Type B pancreatic cell (in vitro differentiated cells): Measurements from ENCODE around the gene FHAD1. TPM values are rescaled to one million over a fixed set of nuclear protein-coding genes. Genes with fewer than 3 reads are reported as not detected.
"Not testable (repeated sequence)": the region's sequence is repeated elsewhere in the genome, so short reads cannot be mapped to it uniquely, and the experiment has no call there.

ENCODE experiments used
- DNase-seq: peaks from one replicate; pipeline ENCODE4 v3.0.0; 2021; ENCODE audit warnings: mixed read lengths; ENCODE audit not compliant: unreplicated experiment; ENCODE audit errors: extremely low spot score
- H3K27ac Mint-ChIP-seq: 2 replicates; pipeline ENCODE4 v1.8.0; 2021; ENCODE audit warnings: mild to moderate bottlenecking, mixed read lengths
- H3K27me3 Mint-ChIP-seq: 2 replicates; pipeline ENCODE4 v1.8.0; 2021; ENCODE audit warnings: mixed read lengths
- H3K36me3 Mint-ChIP-seq: 2 replicates; pipeline ENCODE4 v1.8.0; 2021; ENCODE audit warnings: mixed read lengths
- H3K4me1 Mint-ChIP-seq: one replicate; pipeline ENCODE4 v1.8.0; 2021; ENCODE audit warnings: mixed read lengths; ENCODE audit not compliant: unreplicated experiment
- H3K4me3 Mint-ChIP-seq: 2 replicates; pipeline ENCODE4 v1.8.0; 2021; ENCODE audit warnings: mild to moderate bottlenecking, mixed read lengths
- H3K9me3 Mint-ChIP-seq: 2 replicates; pipeline ENCODE4 v1.8.0; 2021; ENCODE audit warnings: mixed read lengths
- CTCF ChIP-seq: fragments of 200-600 bp; sonication (generic); conservative IDR thresholded peaks from 2 replicates; pipeline ENCODE4 v1.5.0; 2021; ENCODE audit warnings: antibody characterized with exemption, mild to moderate bottlenecking
- total RNA-seq: library from RNA; stranded (reverse); gene quantifications from 2 replicates; pipeline ENCODE4 v1.2.1, GENCODE V29; 2021; ENCODE audit warnings: low replicate concordance

The FHAD1 gene
- total RNA-seq, 1 donor from 2014 or later, result 3.8 TPM

DNA sequence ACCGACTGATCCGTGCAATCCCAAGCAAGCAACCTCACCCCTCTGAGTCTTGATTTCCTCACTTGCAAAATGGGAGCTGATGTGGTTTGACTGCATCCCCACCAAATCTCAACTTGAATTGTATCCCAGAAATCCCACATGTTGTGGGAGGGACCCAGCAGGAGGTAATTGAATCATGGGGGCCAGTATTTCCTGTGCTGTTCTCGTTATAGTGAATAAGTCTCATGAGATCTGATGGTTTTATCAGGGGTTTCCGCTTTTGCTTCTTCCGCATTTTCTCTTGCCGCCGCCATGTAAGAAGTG, 58.4 kb downstream of the FHAD1 start:
- Mint-ChIP-seq H3K4me1 (peaks cover 6% of the 10 kb centered on the region), H3K27ac (no peak overlapping the region)
- no peak for DNase-seq

GRCh38 chr1:15306352-15306751, 59.3 kb downstream of the FHAD1 start:
- H3K27me3 Mint-ChIP-seq, H3K9me3 Mint-ChIP-seq, H3K27ac Mint-ChIP-seq, DNase-seq, H3K4me1 Mint-ChIP-seq, H3K4me3 Mint-ChIP-seq, H3K36me3 Mint-ChIP-seq: not testable (repeated sequence)

More for the DNA sequence above, 58.4 kb downstream of the FHAD1 start:
- TF ChIP-seq CTCF, result no peak
- H3K9me3 Mint-ChIP-seq, result no peaks in the 10 kb centered on the region
- no peaks in the 10 kb centered on the region for H3K36me3 Mint-ChIP-seq
- H3K27me3 Mint-ChIP-seq, result peaks cover 6% of the 10 kb centered on the region
- H3K4me3 Mint-ChIP-seq, result no peak overlapping the region

GRCh38 chr1:15308135-15308534, 61.1 kb downstream of the FHAD1 start:
- Mint-ChIP-seq H3K27ac (peak overlapping the region; percentile 68), H3K9me3 (no peaks in the 10 kb centered on the region), H3K27me3 (peaks cover 6% of the 10 kb centered on the region), H3K4me3 (no peak overlapping the region), H3K36me3 (no peaks in the 10 kb centered on the region), H3K4me1 (peaks cover 6% of the 10 kb centered on the region)
- TF ChIP-seq CTCF, result no peak
- DNase-seq, result no peak

DNA sequence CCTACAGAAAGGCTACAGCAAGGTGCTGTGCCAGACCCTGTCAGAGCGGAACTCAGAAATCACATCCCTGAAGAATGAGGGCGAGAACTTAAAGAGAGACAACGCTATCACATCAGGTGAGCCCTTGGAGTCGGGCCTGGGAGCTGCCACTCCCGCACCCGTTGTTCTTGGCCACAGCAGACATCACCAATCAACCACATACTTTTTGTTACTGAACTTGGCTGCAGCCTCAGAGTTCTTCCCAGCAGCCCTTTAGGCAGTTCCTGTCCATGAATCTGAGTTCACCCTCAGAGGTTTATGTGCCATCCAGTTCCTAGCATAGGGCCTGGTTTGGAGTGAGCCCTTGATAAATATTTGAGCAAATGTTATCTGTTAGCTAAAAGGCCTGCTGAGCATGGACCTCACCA, 61.6 kb downstream of the FHAD1 start:
- TF ChIP-seq CTCF, result no peak
- H3K4me3 Mint-ChIP-seq, result no peak overlapping the region
- H3K27ac Mint-ChIP-seq, result peak overlapping the region; percentile 68
- H3K36me3 Mint-ChIP-seq, result no peaks in the 10 kb centered on the region
- H3K4me1 Mint-ChIP-seq, result peaks cover 6% of the 10 kb centered on the region
- no peak for DNase-seq
- no peaks in the 10 kb centered on the region for H3K9me3 Mint-ChIP-seq
- peaks cover 6% of the 10 kb centered on the region for H3K27me3 Mint-ChIP-seq

DNA sequence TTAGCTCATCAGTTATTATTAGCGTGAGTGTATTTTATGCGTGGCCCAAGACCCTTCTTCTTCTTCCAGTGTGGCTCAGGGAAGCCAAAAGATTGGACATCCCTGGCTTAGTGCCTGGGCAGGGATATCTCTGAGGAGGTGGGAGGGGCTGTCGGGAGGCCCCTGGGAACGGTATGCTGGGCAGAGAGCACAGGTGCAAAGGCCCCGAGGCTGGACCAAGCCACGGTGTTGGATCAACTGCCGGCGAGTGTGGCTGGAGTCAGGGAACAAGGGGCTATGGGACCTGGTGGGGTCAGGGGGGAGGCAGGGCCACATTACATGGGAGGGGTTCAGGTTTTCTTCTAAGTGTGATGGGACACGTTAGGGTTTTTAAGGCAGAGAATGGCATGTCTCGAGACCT, 62.7 kb downstream of the FHAD1 start:
- Mint-ChIP-seq H3K27ac (no peak overlapping the region), H3K36me3 (no peaks in the 10 kb centered on the region), H3K27me3 (peaks cover 5% of the 10 kb centered on the region), H3K4me3 (no peak overlapping the region), H3K9me3 (no peaks in the 10 kb centered on the region), H3K4me1 (peaks cover 4% of the 10 kb centered on the region)
- no peak for DNase-seq
- TF ChIP-seq CTCF, result no peak

DNA sequence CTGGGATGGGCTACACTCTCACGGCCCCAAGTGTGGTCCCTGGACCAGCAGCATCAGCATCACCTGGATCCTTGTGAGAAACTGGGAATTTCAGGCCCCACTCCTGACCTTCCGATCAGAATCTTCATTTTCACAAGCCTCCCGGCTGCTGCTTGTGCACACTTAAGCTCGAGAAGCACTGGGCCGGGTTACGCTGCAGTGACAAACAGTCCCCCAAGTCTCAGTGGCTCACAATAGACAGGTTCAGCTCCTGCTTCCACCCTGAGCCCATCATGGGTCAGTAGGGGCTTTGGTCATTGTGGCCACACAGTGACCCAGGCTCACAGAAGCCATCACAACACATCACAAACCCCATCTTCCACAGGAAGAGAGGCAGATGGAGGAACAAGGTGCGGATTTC, 63.5 kb downstream of the FHAD1 start:
- TF ChIP-seq CTCF, result no peak
- Mint-ChIP-seq H3K27me3 (peaks cover 3% of the 10 kb centered on the region), H3K4me1 (no peaks in the 10 kb centered on the region), H3K36me3 (no peaks in the 10 kb centered on the region), H3K9me3 (no peaks in the 10 kb centered on the region), H3K27ac (no peak overlapping the region), H3K4me3 (no peak overlapping the region)
- no peak for DNase-seq
